ENCODE measurements around the gene INTS11. TPM values are rescaled to one million over a fixed set of nuclear protein-coding genes. Genes with fewer than 3 reads are reported as not detected.

The INTS11 gene
- total RNA-seq, 1 experiment from 2014 or later = 161 TPM

DNA sequence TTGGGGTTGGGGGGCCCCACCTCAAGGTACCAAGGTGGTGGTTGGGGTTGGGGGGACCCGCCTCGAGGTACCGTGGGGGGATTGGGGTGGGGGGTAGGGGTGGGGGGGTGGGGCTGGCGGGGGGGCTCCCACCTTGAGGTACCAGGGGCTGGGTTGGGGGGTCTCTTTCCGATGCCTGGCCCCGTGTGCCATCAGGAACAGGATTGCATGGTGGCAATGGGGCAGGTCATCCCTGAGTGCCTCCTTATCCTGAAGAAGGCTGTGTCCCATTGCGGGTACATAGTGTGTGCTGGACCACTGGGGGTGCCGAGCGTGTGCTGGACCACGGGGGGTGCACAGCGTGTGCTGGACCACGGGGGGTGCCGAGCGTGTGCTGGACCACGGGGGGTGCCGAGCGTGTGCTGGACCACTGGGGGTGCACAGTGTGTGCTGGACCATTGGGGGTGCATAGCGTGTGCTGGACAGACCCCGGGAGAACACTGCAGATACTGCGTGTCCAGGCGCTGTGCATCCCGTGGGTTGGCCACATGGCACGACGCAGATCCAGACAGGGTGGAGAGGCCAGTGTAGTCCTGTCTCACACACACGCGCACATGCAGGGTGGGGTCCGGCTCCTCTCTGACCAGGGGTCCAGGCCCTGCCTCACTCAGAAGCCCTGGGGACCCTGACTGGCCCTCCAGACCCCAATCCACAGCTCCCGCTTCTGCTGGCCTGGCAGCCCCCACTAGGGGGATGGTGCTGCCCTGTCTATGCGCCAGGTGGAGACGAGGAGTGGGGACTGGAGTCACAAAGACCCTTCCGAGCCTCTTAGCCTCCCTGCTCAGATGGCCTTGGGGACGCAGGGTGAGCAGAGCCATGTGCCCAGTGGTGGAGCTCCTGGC is 40.0 kb downstream of the INTS11 start:
- DNase-seq (ENCODE audit: low read depth, low spot score) (no peak), ATAC-seq (no peak)
- intact Hi-C loops (cut with micrococcal nuclease) = no loop called here
- Histone ChIP-seq H3K27me3 (ENCODE audit: insufficient read depth, low read length) (no peaks in the 10 kb centered on the region), H3K4me1 (ENCODE audit: control insufficient read depth in 1 of 2, insufficient read depth in 2 of 2, low read length in 2 of 2) (peaks cover 0 to 23% of the 10 kb centered on the region in 2 experiments; a peak in 3 of 4 replicates), H4K20me1 (ENCODE audit: insufficient read depth) (no peaks in the 10 kb centered on the region), H3K4me2 (ENCODE audit: low read length) (no peak overlapping the region), H3K36me3 (ENCODE audit: control insufficient read depth in 1 of 2, insufficient read depth in 2 of 2, low read length in 2 of 2) (no peaks in the 10 kb centered on the region), H3K4me3 (replicated peaks in 1 of 2; ENCODE audit: low read depth in 1 of 2, low read length in 2 of 2) (no peak overlapping the region), H3K79me2 (ENCODE audit: insufficient read depth, low read length) (no peaks in the 10 kb centered on the region), H3K9me2 (ENCODE audit: insufficient read depth) (no peaks in the 10 kb centered on the region), H3K27ac (ENCODE audit: low read depth, low read length) (no peak overlapping the region; the same call in 1 of the 2 replicates), H3K9me3 (ENCODE audit: control insufficient read depth in 1 of 2, insufficient read depth in 1 of 2, low read depth in 1 of 2, low read length in 2 of 2) (no peaks in the 10 kb centered on the region), H2AFZ (ENCODE audit: low read depth, low read length, poor library complexity, severe bottlenecking) (no peak overlapping the region), H3K9ac (ENCODE audit: low read length) (no peak overlapping the region)
- CTCF ChIA-PET = no interaction called here
- POLR2A ChIA-PET = no interaction called here
- RAD21 ChIA-PET (ENCODE audit: low non-redundant PET in 1 of 2, low total read pairs in 2 of 2, uncharacterized antibody in 2 of 2, unreplicated experiment in 2 of 2) = no interaction called here
- TF ChIP-seq SRF (IDR thresholded peaks at IDR 0.05; ENCODE audit: low read depth) (no peak), ELF1 (IDR thresholded peaks at IDR 0.05; ENCODE audit: borderline replicate concordance, low read depth) (no peak), FOSL1 (IDR thresholded peaks at IDR 0.05; ENCODE audit: low read depth) (no peak), RAD21 (IDR thresholded peaks at IDR 0.05; ENCODE audit: low read depth) (no peak), POLR2AphosphoS5 (IDR thresholded peaks at IDR 0.05; ENCODE audit: low read depth, low read length) (no peak), JUND (IDR thresholded peaks at IDR 0.05) (no peak), TCF7L2 (IDR thresholded peaks at IDR 0.05; ENCODE audit: borderline replicate concordance, extremely low read depth, insufficient read depth, insufficient read length) (no peak)
- TF ChIP-seq, protein P1, sequence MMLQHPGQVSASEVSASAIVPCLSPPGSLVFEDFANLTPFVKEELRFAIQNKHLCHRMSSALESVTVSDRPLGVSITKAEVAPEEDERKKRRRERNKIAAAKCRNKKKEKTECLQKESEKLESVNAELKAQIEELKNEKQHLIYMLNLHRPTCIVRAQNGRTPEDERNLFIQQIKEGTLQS (IDR thresholded peaks at IDR 0.05) = no peak
- TF ChIP-seq, protein P2, sequence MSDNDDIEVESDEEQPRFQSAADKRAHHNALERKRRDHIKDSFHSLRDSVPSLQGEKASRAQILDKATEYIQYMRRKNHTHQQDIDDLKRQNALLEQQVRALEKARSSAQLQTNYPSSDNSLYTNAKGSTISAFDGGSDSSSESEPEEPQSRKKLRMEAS (IDR thresholded peaks at IDR 0.05) = no peak
- TF ChIP-seq, protein P3, sequence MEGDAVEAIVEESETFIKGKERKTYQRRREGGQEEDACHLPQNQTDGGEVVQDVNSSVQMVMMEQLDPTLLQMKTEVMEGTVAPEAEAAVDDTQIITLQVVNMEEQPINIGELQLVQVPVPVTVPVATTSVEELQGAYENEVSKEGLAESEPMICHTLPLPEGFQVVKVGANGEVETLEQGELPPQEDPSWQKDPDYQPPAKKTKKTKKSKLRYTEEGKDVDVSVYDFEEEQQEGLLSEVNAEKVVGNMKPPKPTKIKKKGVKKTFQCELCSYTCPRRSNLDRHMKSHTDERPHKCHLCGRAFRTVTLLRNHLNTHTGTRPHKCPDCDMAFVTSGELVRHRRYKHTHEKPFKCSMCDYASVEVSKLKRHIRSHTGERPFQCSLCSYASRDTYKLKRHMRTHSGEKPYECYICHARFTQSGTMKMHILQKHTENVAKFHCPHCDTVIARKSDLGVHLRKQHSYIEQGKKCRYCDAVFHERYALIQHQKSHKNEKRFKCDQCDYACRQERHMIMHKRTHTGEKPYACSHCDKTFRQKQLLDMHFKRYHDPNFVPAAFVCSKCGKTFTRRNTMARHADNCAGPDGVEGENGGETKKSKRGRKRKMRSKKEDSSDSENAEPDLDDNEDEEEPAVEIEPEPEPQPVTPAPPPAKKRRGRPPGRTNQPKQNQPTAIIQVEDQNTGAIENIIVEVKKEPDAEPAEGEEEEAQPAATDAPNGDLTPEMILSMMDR (IDR thresholded peaks at IDR 0.05 in 2 of 3, conservative IDR thresholded peaks at IDR 0.05 in 1 of 3; ENCODE audit: borderline replicate concordance in 1 of 3, insufficient read depth in 1 of 3, low read depth in 2 of 3, low read length in 2 of 3) = no peak
- BruUV-seq (replicated peaks) = no TSS peak

Measured in HCT116 (cell line).